ENCODE results near the gene CCDC141.

CCDC141 gene

GRCh38 chr2:178819992-178820391, 229.9 kb downstream of the CCDC141 start:
- no peak for DNase-seq

DNA sequence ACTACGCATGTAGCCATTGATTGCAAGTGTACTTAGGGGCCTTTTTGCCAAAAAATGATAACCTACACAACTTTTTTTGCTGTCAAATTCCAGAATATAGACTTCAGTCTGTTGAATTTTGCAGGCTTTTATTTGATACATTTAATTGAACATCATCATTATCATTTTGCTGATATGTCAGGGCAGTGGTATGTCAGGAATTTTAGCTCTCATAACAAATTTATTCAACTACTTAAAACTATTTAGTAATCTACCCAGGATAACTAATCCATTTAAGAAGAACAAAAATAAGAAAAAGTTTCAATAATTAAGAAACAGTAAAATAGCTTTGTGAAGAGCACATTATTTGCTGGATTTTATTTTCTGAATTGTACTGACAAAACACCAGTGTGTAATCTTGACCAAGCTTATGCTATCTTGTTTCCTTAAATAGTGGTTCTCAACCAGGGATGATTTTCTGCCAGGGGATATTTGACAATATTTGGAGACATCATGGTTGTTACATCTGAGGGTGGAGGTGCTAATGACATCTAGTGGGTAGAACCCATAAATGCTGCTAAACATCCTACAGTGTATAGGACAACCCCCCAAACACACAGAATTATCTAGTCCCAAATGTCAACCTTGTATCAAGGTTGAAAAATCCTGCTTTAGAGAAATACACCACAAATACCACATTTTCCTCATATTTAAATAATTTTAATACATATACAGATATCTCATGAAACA, 230.6 kb downstream of the CCDC141 start:
- DNase-seq, result no peak

DNA sequence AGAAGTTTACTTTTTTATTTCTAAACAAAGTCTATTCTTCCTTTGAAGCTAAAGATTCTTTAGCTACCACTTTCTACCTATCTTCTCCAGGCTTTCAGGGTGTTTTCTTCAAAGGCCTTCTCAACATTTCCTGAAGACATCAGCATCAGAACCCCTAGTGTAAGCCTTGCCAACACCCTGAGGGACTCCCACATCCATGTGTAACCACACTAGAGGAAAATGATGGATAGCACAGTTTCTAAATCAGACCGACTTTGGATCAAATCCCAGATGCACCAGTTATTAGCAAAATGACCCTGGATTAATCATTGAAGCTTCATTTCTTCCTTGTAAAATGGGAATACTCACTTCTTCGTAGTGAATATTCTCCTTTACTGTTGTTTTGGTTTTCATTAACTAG, 238.0 kb downstream of the CCDC141 start:
- DNase-seq, result no peak

DNA sequence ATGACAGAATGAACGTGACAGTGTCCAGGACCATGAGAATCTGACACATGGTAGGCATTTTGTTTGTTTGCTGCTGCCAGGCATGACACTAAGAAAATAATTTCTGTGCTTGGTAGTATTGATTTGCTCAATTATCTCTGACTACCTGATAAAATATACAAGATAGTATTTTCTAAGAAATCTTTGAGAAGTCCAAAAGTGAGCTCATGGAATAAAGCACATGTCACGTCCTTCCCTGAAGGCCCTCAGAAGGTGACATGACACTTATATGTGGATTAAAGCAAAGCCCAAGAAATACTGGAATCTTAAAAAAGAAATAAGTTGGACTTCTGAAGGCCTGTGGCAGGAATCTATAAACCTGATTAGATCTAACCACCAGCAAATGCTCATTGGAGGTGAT, 238.9 kb downstream of the CCDC141 start:
- DNase-seq, result no peak

DNA sequence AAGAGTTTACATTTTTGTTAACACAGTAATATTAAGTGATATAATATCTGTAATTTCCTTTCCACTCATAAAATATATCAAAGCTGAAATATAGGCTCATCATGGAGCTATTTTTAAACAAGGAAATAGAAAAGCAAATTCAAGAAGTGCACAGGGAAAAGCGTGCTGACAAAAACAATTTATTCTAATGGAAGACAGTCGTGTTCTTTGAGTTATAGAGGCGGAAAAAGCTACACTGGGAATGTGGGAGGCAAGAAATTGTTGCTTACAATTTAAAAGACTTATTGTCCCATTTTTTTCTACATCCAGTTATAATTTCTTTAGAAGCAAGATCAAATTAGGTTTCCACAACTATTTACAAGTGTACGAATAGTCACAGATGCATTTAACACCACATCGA, 239.5 kb downstream of the CCDC141 start:
- DNase-seq, result no peak

DNA sequence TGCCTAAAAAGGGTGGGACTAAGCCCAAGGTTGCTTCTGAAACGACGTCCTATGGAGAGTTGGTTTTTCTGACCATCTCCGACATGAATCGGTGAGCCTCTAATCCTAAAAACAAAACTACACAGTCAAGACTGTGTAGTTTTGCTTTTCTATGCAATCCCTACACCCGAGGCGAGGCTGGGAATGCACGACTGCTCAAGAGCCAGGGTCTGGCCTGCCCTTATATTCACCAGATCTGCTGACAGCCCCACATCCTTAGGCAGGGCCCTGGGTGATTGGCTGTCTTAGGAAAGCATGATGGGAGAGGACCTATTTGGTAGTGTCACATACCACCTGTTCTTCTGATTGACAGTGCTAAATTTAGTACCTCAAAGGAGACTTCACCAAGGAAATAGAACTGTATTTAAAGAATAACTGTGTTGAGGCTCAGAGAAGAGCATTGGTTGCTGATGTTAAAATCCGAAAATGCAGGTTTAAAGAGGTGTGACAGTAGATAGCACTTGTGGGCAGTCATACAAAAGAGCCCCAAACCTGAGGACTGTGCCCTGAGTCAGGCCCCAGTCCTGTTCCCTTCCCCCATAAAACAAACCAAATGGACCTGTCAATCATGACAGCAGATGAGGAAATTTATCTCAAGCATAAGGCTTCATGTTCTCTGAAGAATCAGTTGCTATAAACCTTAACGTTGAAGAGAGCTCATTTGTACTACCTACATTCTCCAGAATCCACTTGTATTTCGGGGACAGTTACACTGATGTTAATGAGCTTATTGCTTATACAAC, 242.5 kb downstream of the CCDC141 start, which contains the start of gene TTN:
Gene TTN (minus strand): TSS at position 197 of the 782 bp plus-strand sequence. CDS start 2,781 bp downstream, outside the sequence.
- DNase-seq, result no peak

DNA sequence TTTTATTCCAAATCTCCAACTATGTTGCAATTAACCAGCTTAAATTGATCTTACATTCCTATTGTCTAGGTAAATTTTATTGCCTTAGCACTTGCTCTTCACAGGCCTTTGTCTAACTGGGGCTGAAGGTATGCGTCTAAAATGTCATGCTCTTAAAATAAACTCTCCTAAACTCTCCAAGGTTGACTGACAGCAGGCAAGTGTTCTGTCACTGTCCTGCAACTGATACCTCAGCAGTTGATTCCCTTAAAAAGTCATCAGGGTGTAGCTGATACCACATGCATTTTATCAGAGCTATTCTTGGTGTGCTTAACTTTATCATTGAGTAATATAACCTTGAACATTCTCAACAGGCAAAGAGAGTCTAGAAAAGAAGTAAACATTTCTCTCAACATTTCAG, 243.4 kb downstream of the CCDC141 start:
- no peak for DNase-seq

DNA sequence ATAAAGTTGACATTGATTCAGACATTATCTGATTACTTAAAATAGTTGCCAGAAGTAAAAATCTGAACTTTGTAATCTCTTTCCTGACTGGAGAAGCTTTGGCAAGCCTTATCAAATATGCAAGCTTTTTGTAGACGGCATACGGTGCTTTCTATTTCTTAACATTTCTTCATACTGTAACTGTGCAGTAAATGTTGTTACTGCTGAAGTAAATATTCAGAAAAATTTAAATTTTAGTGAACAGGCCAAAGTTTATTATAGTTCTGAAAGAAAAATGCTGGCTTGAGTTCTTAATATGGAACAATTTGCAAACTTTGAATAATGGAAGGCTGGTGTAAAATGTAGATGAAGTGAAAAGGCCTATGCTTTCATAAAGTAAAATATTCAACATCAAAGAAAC, 244.5 kb downstream of the CCDC141 start:
- no peak for DNase-seq

- no peak for DNase-seq
Measured at GRCh38 chr2:178804791-178805190, 245.1 kb downstream of the CCDC141 start.

- no peak for DNase-seq
Measured at GRCh38 chr2:178800510-178800909, 249.4 kb downstream of the CCDC141 start.

DNA sequence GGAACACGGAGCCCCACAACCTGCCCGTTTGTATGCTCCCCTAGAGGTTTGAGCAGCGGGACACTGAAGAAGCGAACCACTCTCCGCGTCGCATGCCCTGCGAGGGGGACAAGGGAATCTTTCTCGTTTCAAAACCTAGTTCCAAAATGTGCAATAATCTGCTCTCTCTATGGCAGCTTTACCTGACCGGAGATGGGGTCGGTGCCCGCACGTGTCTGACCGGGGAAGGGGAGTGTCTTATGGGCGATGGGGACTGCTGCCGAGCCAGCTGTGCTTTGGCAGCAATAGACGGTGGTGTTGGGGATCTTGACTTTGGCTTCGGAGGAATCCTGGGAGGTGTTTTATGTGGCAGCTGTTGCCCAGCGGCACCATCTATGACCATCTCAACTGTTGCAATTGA, 250.6 kb downstream of the CCDC141 start:
- no peak for DNase-seq

- DNase-seq, result no peak
Measured at GRCh38 chr2:178796079-178796677, 253.8 kb downstream of the CCDC141 start.

DNA sequence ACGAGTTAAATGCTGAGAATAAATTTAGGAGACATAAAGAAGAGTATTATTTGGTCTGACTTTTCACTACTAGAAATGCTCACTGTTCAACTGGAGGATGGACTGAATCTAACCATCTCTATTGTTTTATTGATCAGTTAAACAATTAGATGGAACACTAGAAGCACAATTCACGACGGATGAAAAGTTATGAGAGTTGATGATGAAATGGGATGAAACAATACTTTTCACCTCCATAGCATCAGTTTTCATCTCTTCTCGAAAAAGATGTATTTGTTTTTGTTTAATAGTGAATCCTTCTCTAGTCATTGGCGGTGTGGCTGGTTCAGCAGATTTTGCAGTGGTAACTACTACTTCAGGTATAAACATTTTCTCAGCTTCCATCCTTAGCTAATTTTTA, 262.0 kb downstream of the CCDC141 start:
- DNase-seq, result no peak

DNA sequence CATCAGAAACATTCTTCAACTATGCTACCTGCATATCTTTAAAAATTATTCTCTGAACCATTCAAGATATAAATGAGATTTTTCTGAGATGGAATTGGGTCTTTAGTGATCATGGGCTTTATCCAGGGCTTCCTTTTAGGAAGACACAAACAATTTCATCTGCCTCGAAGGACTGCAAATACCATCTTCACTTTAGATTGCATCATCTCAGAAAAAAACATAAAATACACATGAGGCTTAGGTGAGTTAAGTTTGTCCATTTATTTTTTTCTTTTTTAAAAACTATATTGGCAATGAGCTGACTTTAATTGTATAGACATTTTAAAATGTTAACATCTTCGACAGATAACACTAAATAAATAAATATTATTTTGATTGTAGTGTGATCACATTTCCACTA, 262.8 kb downstream of the CCDC141 start:
- DNase-seq, result no peak

GRCh38 chr2:178783889-178784288, 266.0 kb downstream of the CCDC141 start:
- DNase-seq, result no peak

DNA sequence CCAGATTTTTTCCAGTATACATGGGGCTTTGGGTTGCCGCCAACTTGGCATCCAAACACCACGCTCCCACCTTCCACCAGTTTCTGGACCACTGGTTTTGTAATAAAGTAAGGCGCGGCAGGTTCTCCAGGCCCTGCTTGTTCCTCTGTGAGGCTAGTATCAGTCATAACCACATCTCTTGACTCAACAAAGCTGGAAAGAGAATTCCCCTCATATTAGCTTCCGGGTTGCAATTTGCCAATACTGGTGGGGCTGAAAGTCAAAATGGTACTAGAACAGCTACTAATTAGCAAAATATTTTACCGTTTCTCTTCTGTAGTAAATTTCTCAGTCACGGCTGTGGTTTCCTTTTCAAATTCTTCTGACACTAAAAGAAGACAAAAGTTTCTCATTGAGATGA, 267.7 kb downstream of the CCDC141 start:
- DNase-seq, result no peak
